Vagina (tissue), 2 donors: ENCODE data around the gene ACYP2. TPM values are rescaled to one million over a fixed set of nuclear protein-coding genes. Genes with fewer than 3 reads are reported as not detected.

ENCODE experiments used
- DNase-seq, 2 donors: peaks; one replicate each; pipeline ENCODE4 v3.0.0-alpha.2; 2017; ENCODE audit errors: extremely low spot score in 2 of 2
- H3K27ac ChIP-seq: fragments of 200-600 bp; sonication (generic); one replicate; pipeline ENCODE4 v1.5.1; 2019
- H3K27me3 ChIP-seq: fragments of 200-600 bp; sonication (generic); one replicate; pipeline ENCODE4 v1.5.1; 2019
- H3K36me3 ChIP-seq, 2 donors: fragments of 200-600 bp; sonication (generic); one replicate each; pipeline ENCODE4 v1.5.1; 2017 to 2019
- H3K4me1 ChIP-seq: fragments of 200-600 bp; sonication (generic); one replicate; pipeline ENCODE4 v1.5.1; 2019
- H3K4me3 ChIP-seq, 2 donors: fragments of 200-600 bp; sonication (generic); 1 replicate in 1 of 2; 2 replicates in 1 of 2; pipeline ENCODE4 v1.5.1; 2016 to 2019
- H3K9me3 ChIP-seq: fragments of 200-600 bp; sonication (generic); one replicate; pipeline ENCODE4 v1.5.1; 2019
- CTCF ChIP-seq, 3 experiments: fragments of 450-650 bp in 2 of 3; fragments of 200-600 bp in 1 of 3; sonication (generic) in 1 of 3; IDR thresholded peaks; one replicate each; pipeline ENCODE4 v1.5.1; 2017 to 2019; ENCODE audit warnings: antibody characterized with exemption in 3 of 3, mild to moderate bottlenecking in 2 of 3, moderate library complexity in 2 of 3
- POLR2A ChIP-seq, 2 donors: fragments of 450-650 bp; IDR thresholded peaks; one replicate each; pipeline ENCODE4 v1.6.1; 2017; ENCODE audit warnings: antibody characterized with exemption in 2 of 2, mild to moderate bottlenecking in 2 of 2, moderate library complexity in 2 of 2
- POLR2AphosphoS5 ChIP-seq, 2 donors: sonication (generic); formaldehyde crosslinking; IDR thresholded peaks; one replicate each; pipeline ENCODE4 v1.9.0; 2017; ENCODE audit warnings: antibody characterized with exemption in 2 of 2, mild to moderate bottlenecking in 2 of 2, low read depth in 1 of 2; ENCODE audit not compliant: insufficient read depth in 1 of 2
- intact Hi-C: fragments of 100-400 bp; cut with DNase I; formaldehyde crosslinking; loops from one replicate; pipeline ENCODE4 v1.15.1; 2023
- total RNA-seq: library from RNA; depleted of rRNA; stranded (reverse); fragments of >200 nt; gene quantifications from one replicate; pipeline ENCODE4 v1.2.3, GENCODE V29; 2016

Gene ACYP2
- total RNA-seq, 1 donor from 2014 or later, result 10.8 TPM

- Histone ChIP-seq H3K36me3 (no peaks in the 10 kb centered on the region), H3K4me3 (no peak overlapping the region), H3K27ac (no peak overlapping the region), H3K4me1 (no peaks in the 10 kb centered on the region), H3K27me3 (no peaks in the 10 kb centered on the region), H3K9me3 (no peaks in the 10 kb centered on the region)
- TF ChIP-seq CTCF (IDR thresholded peaks at IDR 0.05) (no peak), POLR2AphosphoS5 (IDR thresholded peaks at IDR 0.05; ENCODE audit: insufficient read depth in 1 of 2, low read depth in 1 of 2) (no peak), POLR2A (IDR thresholded peaks at IDR 0.05) (no peak)
- intact Hi-C loops, result no loop called here
- no peak for DNase-seq
Measured at GRCh38 chr2:54240515-54241469, 125.4 kb downstream of the ACYP2 start.

GRCh38 chr2:54247115-54247514 is 131.7 kb downstream of the ACYP2 start:
- Histone ChIP-seq H3K27ac (no peak overlapping the region), H3K4me1 (no peaks in the 10 kb centered on the region), H3K27me3 (no peaks in the 10 kb centered on the region), H3K36me3 (no peaks in the 10 kb centered on the region), H3K9me3 (no peaks in the 10 kb centered on the region), H3K4me3 (no peak overlapping the region)
- intact Hi-C loops, result no loop called here
- no peak for DNase-seq
- TF ChIP-seq POLR2AphosphoS5 (IDR thresholded peaks at IDR 0.05; ENCODE audit: insufficient read depth in 1 of 2, low read depth in 1 of 2), result no peak
- no peak for TF ChIP-seq CTCF (IDR thresholded peaks at IDR 0.05)
- TF ChIP-seq POLR2A (IDR thresholded peaks at IDR 0.05), result no peak

GRCh38 chr2:54249629-54250028 is 134.2 kb downstream of the ACYP2 start:
- Histone ChIP-seq H3K4me1 (no peaks in the 10 kb centered on the region), H3K36me3 (no peaks in the 10 kb centered on the region), H3K4me3 (no peak overlapping the region), H3K27me3 (no peaks in the 10 kb centered on the region), H3K27ac (no peak overlapping the region), H3K9me3 (no peaks in the 10 kb centered on the region)
- intact Hi-C loops, result no loop called here
- TF ChIP-seq CTCF (IDR thresholded peaks at IDR 0.05) (no peak), POLR2A (IDR thresholded peaks at IDR 0.05) (no peak), POLR2AphosphoS5 (IDR thresholded peaks at IDR 0.05; ENCODE audit: insufficient read depth in 1 of 2, low read depth in 1 of 2) (no peak)
- no peak for DNase-seq

- Histone ChIP-seq H3K27ac (no peak overlapping the region), H3K4me3 (no peak overlapping the region), H3K27me3 (no peaks in the 10 kb centered on the region), H3K4me1 (no peaks in the 10 kb centered on the region), H3K36me3 (no peaks in the 10 kb centered on the region), H3K9me3 (no peaks in the 10 kb centered on the region)
- TF ChIP-seq POLR2AphosphoS5 (IDR thresholded peaks at IDR 0.05; ENCODE audit: insufficient read depth in 1 of 2, low read depth in 1 of 2) (no peak), POLR2A (IDR thresholded peaks at IDR 0.05) (no peak), CTCF (IDR thresholded peaks at IDR 0.05) (no peak)
- no peak for DNase-seq
- intact Hi-C loops, result no loop called here
Measured at GRCh38 chr2:54254180-54254579, 138.8 kb downstream of the ACYP2 start.
